Mesendoderm (in vitro differentiated cells): ENCODE results near the gene AFF3.

ENCODE experiments used
- DNase-seq: peaks from one replicate; pipeline ENCODE4 v3.0.0; 2013
- H2AK5ac ChIP-seq: 2 replicates; pipeline ENCODE4 v1.6.1; 2013; ENCODE audit warnings: low read length, inconsistent platforms
- H2BK120ac ChIP-seq: 2 replicates; pipeline ENCODE4 v1.6.1; 2013; ENCODE audit warnings: low read depth, mild to moderate bottlenecking, low read length, moderate library complexity, mixed read lengths
- H2BK15ac ChIP-seq: replicated peaks from 2 replicates; pipeline ENCODE4 v1.6.1; 2013; ENCODE audit warnings: low read depth, mild to moderate bottlenecking, moderate library complexity
- H2BK5ac ChIP-seq: 2 replicates; pipeline ENCODE4 v1.6.1; 2013; ENCODE audit warnings: low read length, inconsistent platforms
- H3K18ac ChIP-seq: 2 replicates; pipeline ENCODE4 v1.6.1; 2013; ENCODE audit warnings: mild to moderate bottlenecking, low read length, mixed read lengths
- H3K23ac ChIP-seq: one replicate; pipeline ENCODE4 v1.6.1; 2013; ENCODE audit warnings: low read length
- H3K27ac ChIP-seq: 2 replicates; pipeline ENCODE4 v1.5.1; 2013; ENCODE audit warnings: low read depth, mild to moderate bottlenecking, inconsistent platforms, low read length, moderate library complexity
- H3K27me3 ChIP-seq: 2 replicates; pipeline ENCODE4 v1.6.1; 2013; ENCODE audit warnings: low read length, control low read depth, mild to moderate bottlenecking, inconsistent platforms; ENCODE audit not compliant: insufficient read depth, poor library complexity
- H3K36me3 ChIP-seq: 2 replicates; pipeline ENCODE4 v1.6.1; 2013; ENCODE audit warnings: low read length, inconsistent platforms; ENCODE audit not compliant: control insufficient read depth, insufficient read depth
- H3K4ac ChIP-seq: one replicate; pipeline ENCODE4 v1.6.1; 2013; ENCODE audit warnings: low read depth, mild to moderate bottlenecking, low read length, moderate library complexity
- H3K4me1 ChIP-seq: 2 replicates; pipeline ENCODE4 v1.6.1; 2013; ENCODE audit warnings: low read depth, low read length, inconsistent platforms; ENCODE audit not compliant: control insufficient read depth
- H3K4me2 ChIP-seq: 2 replicates; pipeline ENCODE4 v1.6.1; 2013; ENCODE audit warnings: low read length
- H3K4me3 ChIP-seq: 2 replicates; pipeline ENCODE4 v1.5.1; 2013; ENCODE audit warnings: mild to moderate bottlenecking, low read length
- H3K56ac ChIP-seq: one replicate; pipeline ENCODE4 v1.6.1; 2013; ENCODE audit warnings: low read length
- H3K79me1 ChIP-seq: 2 replicates; pipeline ENCODE4 v1.6.1; 2013; ENCODE audit warnings: low read length, inconsistent platforms
- H3K79me2 ChIP-seq: 2 replicates; pipeline ENCODE4 v1.6.1; 2013; ENCODE audit warnings: mild to moderate bottlenecking, low read length; ENCODE audit not compliant: control insufficient read depth, insufficient read depth
- H3K9ac ChIP-seq: 2 replicates; pipeline ENCODE4 v1.6.1; 2013; ENCODE audit warnings: low read length, inconsistent platforms
- H4K5ac ChIP-seq: one replicate; pipeline ENCODE4 v1.6.1; 2013; ENCODE audit warnings: low read length
- H4K8ac ChIP-seq: one replicate; pipeline ENCODE4 v1.6.1; 2013; ENCODE audit warnings: low read depth, mild to moderate bottlenecking, control low read depth, low read length, moderate library complexity
- WGBS: extraction: QIAGEN DNeasy Blood & Tissue Kit; methylation state at CpG from one replicate; pipeline ENCODE4 v1.1.7; 2013; ENCODE audit warnings: low lambda C conversion rate, missing lambda C conversion rate; ENCODE audit not compliant: insufficient coverage; ENCODE audit errors: extremely low coverage; 5-methylcytosine and 5-hydroxymethylcytosine counted together

The AFF3 gene

DNA sequence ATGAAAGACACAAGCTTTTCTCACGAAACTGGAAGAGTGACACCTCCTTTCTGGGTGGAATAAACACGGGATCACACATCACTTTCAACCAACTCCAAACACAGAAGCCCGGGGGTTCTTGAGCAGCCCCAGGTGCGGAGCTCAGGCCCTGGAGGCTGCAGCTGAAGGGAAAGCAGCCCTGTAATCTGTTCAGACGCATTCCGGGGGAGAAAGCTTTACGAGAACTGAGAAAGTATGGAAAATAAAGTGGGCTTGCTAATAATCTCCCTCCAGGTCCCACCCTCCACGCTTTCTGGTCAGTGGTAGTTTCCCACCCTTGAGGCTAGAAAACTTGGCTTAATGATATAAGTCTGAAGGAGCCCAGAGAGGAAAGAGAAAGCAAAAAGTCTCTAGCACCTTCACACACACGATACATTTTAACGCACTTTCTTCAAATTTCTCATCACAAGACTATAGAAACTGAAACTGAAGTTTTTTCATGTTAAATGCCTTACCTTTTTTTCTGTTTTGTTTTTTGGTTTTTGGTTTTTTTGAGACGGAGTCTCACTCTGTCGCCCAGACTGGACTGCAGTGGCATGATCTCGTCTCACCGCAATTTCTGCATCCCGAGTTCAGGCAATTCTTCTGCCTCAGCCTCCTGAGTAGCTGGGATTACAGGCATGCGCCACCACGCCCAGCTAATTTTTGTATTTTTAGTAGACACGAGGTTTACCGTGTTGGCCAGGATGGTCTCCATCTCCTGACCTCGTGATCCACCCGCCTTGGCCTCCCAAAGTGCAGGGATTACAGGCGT lies 141.3 kb downstream of the AFF3 start:
- Histone ChIP-seq H2BK15ac (no peak overlapping the region), H3K23ac (no peak overlapping the region), H4K8ac (no peak overlapping the region), H2BK120ac (no peak overlapping the region), H3K36me3 (no peaks in the 10 kb centered on the region), H3K9ac (no peak overlapping the region), H3K56ac (no peak overlapping the region), H3K27ac (no peak overlapping the region), H2AK5ac (no peak overlapping the region), H3K4me3 (no peak overlapping the region), H2BK5ac (no peak overlapping the region), H3K79me2 (no peaks in the 10 kb centered on the region), H3K4me2 (no peak overlapping the region), H3K79me1 (no peaks in the 10 kb centered on the region), H3K4me1 (no peaks in the 10 kb centered on the region), H4K5ac (no peak overlapping the region), H3K18ac (no peak overlapping the region), H3K4ac (no peak overlapping the region), H3K27me3 (no peaks in the 10 kb centered on the region)
- no CpG with 5 or more reads among the region's 22 CpGs for WGBS
- no peak for DNase-seq

DNA sequence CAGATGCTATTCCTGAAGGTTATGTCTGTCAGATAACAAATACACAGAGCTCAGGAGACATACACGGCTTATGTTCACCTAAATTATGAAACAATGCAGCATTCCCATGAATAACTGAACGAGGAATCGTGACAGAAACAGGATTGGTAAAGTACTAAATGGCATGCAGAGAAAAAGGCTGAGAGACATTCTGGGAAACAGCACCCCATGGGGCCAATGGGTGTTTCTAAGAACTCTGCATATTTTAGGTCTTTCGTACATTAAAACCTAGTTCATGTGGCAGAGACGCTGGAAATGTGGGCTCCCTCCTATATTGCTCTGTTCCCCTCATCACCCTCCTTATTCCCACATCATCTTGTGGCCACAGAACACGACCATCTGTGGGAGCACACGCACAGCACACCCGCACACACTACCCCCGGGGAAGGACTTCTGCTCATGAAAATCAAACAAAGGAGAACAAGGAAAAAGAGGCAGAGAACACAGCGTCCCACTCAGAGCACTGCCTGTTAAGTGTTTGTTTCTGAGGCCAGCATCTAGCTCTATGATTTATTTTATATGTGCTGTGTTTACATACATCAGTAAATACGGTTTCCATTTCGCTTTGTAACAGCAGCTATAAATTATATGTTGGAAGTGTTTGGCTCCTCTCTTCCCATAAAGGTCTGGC lies 143.6 kb downstream of the AFF3 start:
- Histone ChIP-seq H4K8ac (no peak overlapping the region), H4K5ac (no peak overlapping the region), H3K27ac (no peak overlapping the region), H3K4me1 (no peaks in the 10 kb centered on the region), H3K36me3 (no peaks in the 10 kb centered on the region), H3K18ac (no peak overlapping the region), H3K27me3 (no peaks in the 10 kb centered on the region), H3K79me1 (no peaks in the 10 kb centered on the region), H2AK5ac (no peak overlapping the region), H3K4me3 (no peak overlapping the region), H2BK120ac (no peak overlapping the region), H2BK5ac (no peak overlapping the region), H2BK15ac (no peak overlapping the region), H3K23ac (no peak overlapping the region), H3K4me2 (no peak overlapping the region), H3K9ac (no peak overlapping the region), H3K56ac (no peak overlapping the region), H3K4ac (no peak overlapping the region), H3K79me2 (no peaks in the 10 kb centered on the region)
- no peak for DNase-seq
- WGBS, result no CpG with 5 or more reads among the region's 12 CpGs

DNA sequence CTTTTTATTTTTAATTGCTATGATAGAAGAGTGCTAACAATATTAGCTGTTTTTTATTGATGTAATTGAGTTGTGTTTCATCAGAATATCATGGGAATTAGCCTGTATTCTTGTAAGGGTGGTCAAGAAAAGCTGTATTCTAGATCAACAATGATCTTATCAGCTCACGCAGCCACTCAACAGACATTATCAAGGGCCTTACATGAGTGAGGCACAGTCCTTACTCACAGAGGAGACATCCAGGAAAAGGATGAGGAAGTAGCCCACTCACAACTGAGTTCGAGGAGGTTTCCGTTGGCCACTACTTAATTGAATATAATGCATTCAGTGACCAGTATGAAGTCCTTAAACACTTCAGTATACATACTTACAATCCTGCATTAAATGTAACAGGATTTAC lies 152.5 kb downstream of the AFF3 start:
- no peak overlapping the region for H3K27ac ChIP-seq
- no peak overlapping the region for H4K5ac ChIP-seq
- H3K79me1 ChIP-seq, result no peaks in the 10 kb centered on the region
- H3K4me1 ChIP-seq, result no peaks in the 10 kb centered on the region
- no peak overlapping the region for H2BK15ac ChIP-seq
- H3K4ac ChIP-seq, result no peak overlapping the region
- WGBS, result no CpG with 5 or more reads among the region's 3 CpGs
- no peak overlapping the region for H2BK5ac ChIP-seq
- H3K36me3 ChIP-seq, result no peaks in the 10 kb centered on the region
- H4K8ac ChIP-seq, result no peak overlapping the region
- no peak for DNase-seq
- H3K27me3 ChIP-seq, result no peaks in the 10 kb centered on the region
- H3K79me2 ChIP-seq, result no peaks in the 10 kb centered on the region
- no peak overlapping the region for H3K9ac ChIP-seq
- H3K23ac ChIP-seq, result no peak overlapping the region
- H3K4me2 ChIP-seq, result no peak overlapping the region
- no peak overlapping the region for H3K56ac ChIP-seq
- no peak overlapping the region for H3K18ac ChIP-seq
- H2BK120ac ChIP-seq, result no peak overlapping the region
- no peak overlapping the region for H3K4me3 ChIP-seq
- H2AK5ac ChIP-seq, result no peak overlapping the region

- Histone ChIP-seq H3K9ac (no peak overlapping the region), H3K4me2 (no peak overlapping the region), H3K27ac (no peak overlapping the region), H4K8ac (no peak overlapping the region), H2BK5ac (no peak overlapping the region), H3K79me2 (no peaks in the 10 kb centered on the region), H2AK5ac (no peak overlapping the region), H3K4me3 (no peak overlapping the region), H2BK15ac (no peak overlapping the region), H3K4me1 (no peaks in the 10 kb centered on the region), H3K4ac (no peak overlapping the region), H3K23ac (no peak overlapping the region), H4K5ac (no peak overlapping the region), H3K56ac (no peak overlapping the region), H3K27me3 (no peaks in the 10 kb centered on the region), H3K79me1 (no peaks in the 10 kb centered on the region), H3K18ac (no peak overlapping the region), H3K36me3 (no peaks in the 10 kb centered on the region), H2BK120ac (no peak overlapping the region)
- WGBS, result no CpG with 5 or more reads among the region's 3 CpGs
- DNase-seq, result no peak
Observed at GRCh38 chr2:99988599-99988998, 153.8 kb downstream of the AFF3 start.

- Histone ChIP-seq H2BK15ac (no peak overlapping the region), H3K27ac (no peak overlapping the region), H3K4me1 (no peaks in the 10 kb centered on the region), H4K8ac (no peak overlapping the region), H2BK120ac (no peak overlapping the region), H3K4me3 (no peak overlapping the region), H4K5ac (no peak overlapping the region), H3K56ac (no peak overlapping the region), H3K4me2 (no peak overlapping the region), H3K4ac (no peak overlapping the region), H3K79me1 (no peaks in the 10 kb centered on the region), H3K18ac (no peak overlapping the region), H3K79me2 (no peaks in the 10 kb centered on the region), H2AK5ac (no peak overlapping the region), H3K27me3 (no peaks in the 10 kb centered on the region), H3K36me3 (no peaks in the 10 kb centered on the region), H3K23ac (no peak overlapping the region), H2BK5ac (no peak overlapping the region), H3K9ac (no peak overlapping the region)
- no peak for DNase-seq
- WGBS, result no CpG with 5 or more reads among the region's 4 CpGs
Observed at GRCh38 chr2:99987160-99987559, 155.2 kb downstream of the AFF3 start.
